ENCODE measurements around the gene HLA-DPB1. TPM values are rescaled to one million over a fixed set of nuclear protein-coding genes. Genes with fewer than 3 reads are reported as not detected.
A peak's percentile ranks its signal among the peaks of the same experiment; 100 is the strongest.

The HLA-DPB1 gene
- total RNA-seq, 2 experiments from 2014 or later = 29.0 to 31.7 TPM

GRCh38 chr6:33052627-33053026 lies 23.2 kb upstream of the HLA-DPB1 start:
- Mint-ChIP-seq H3K4me3 (no peak overlapping the region), H3K36me3 (ENCODE audit: low read depth) (no peaks in the 10 kb centered on the region), H3K27me3 (peaks cover 35% of the 10 kb centered on the region), H3K27ac (no peak overlapping the region), H3K4me1 (ENCODE audit: low read depth) (peaks cover 8% of the 10 kb centered on the region), H3K9me3 (no peaks in the 10 kb centered on the region)
- Histone ChIP-seq H3K27me3 (ENCODE audit: control insufficient read depth in 1 of 2, insufficient read depth in 2 of 2, low read length in 2 of 2) (peaks cover 5% of the 10 kb centered on the region in 2 experiments), H3K36me3 (ENCODE audit: insufficient read depth, low read length) (no peaks in the 10 kb centered on the region), H3K4me1 (ENCODE audit: insufficient read depth, low read length) (no peaks in the 10 kb centered on the region), H3K27ac (ENCODE audit: low read depth in 1 of 2, low read length in 2 of 2) (no peak overlapping the region), H3K4me3 (ENCODE audit: low read length) (no peak overlapping the region), H3K9me3 (ENCODE audit: control insufficient read depth in 1 of 2, insufficient read depth in 1 of 2, low read length in 2 of 2) (no peaks in the 10 kb centered on the region)
- no peak for TF ChIP-seq CTCF (IDR thresholded peaks at IDR 0.05)
- ATAC-seq (ENCODE audit: poor library complexity) = no peak
- intact Hi-C loops (cut with DNase I, micrococcal nuclease) = no loop called here
- ChIA-PET CTCF (no interaction called here), POLR2A (no interaction called here)
- no peak for DNase-seq

DNA sequence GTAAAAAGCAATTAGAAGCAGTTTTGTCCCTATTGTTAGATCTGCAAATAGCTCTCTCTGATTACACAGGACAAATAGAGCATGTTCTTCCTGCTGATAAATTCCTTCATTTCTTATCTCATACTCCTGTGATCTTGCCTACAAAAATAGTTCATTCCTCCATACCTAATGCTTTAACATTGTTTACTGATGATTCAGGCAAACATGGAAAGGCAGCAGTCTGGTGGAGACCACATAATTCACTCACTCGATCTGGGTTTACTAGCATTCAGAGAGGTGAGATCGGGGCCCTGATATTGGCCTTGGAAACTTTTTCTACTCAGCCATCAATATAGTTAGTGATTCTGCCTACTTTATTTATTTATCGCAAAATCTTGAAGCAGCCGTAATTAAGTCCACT lies 22.6 kb upstream of the HLA-DPB1 start:
- H3K36me3 Mint-ChIP-seq (ENCODE audit: low read depth) = no peaks in the 10 kb centered on the region

GRCh38 chr6:33057222-33058150 lies 18.3 kb upstream of the HLA-DPB1 start:
- no peak for TF ChIP-seq CTCF (IDR thresholded peaks at IDR 0.05)
- intact Hi-C loops (cut with DNase I, micrococcal nuclease) = no loop called here
- Histone ChIP-seq H3K4me1 (ENCODE audit: insufficient read depth, low read length) (no peaks in the 10 kb centered on the region), H3K27me3 (ENCODE audit: control insufficient read depth in 1 of 2, insufficient read depth in 2 of 2, low read length in 2 of 2) (no peaks in the 10 kb centered on the region), H3K36me3 (ENCODE audit: insufficient read depth, low read length) (no peaks in the 10 kb centered on the region), H3K27ac (ENCODE audit: low read depth in 1 of 2, low read length in 2 of 2) (no peak overlapping the region), H3K9me3 (ENCODE audit: control insufficient read depth in 1 of 2, insufficient read depth in 1 of 2, low read length in 2 of 2) (no peaks in the 10 kb centered on the region), H3K4me3 (ENCODE audit: low read length) (no peak overlapping the region)
- Mint-ChIP-seq H3K4me1 (ENCODE audit: low read depth) (peaks cover 11% of the 10 kb centered on the region), H3K27ac (no peak overlapping the region), H3K27me3 (peaks cover 4% of the 10 kb centered on the region), H3K9me3 (no peaks in the 10 kb centered on the region), H3K4me3 (no peak overlapping the region), H3K36me3 (ENCODE audit: low read depth) (no peaks in the 10 kb centered on the region)
- ChIA-PET POLR2A (interaction anchor here (0.6 kb wide), 1 partner anchor 18 kb away, joined by 3 read pairs; the partner anchor contains the start of gene HLA-DPB1), CTCF (no interaction called here)
- ATAC-seq (ENCODE audit: poor library complexity) (no peak), DNase-seq (peak in 1 of 14 experiments; percentile 31)

More for the DNA sequence above, 22.6 kb upstream of the HLA-DPB1 start:
- Mint-ChIP-seq H3K27ac (no peak overlapping the region), H3K27me3 (peaks cover 29% of the 10 kb centered on the region), H3K4me1 (ENCODE audit: low read depth) (peaks cover 11% of the 10 kb centered on the region), H3K4me3 (no peak overlapping the region), H3K9me3 (no peaks in the 10 kb centered on the region)
- H3K27me3 ChIP-seq (ENCODE audit: control insufficient read depth in 1 of 2, insufficient read depth in 2 of 2, low read length in 2 of 2) = peaks cover 5% of the 10 kb centered on the region in 2 experiments
- no peaks in the 10 kb centered on the region for H3K4me1 ChIP-seq (ENCODE audit: insufficient read depth, low read length)
- no peak overlapping the region for H3K4me3 ChIP-seq (ENCODE audit: low read length)
- ChIA-PET POLR2A (no interaction called here), CTCF (no interaction called here)
- DNase-seq (no peak), ATAC-seq (ENCODE audit: poor library complexity) (no peak)
- H3K9me3 ChIP-seq (ENCODE audit: control insufficient read depth in 1 of 2, insufficient read depth in 1 of 2, low read length in 2 of 2) = no peaks in the 10 kb centered on the region
- intact Hi-C loops (cut with DNase I, micrococcal nuclease) = no loop called here
- no peaks in the 10 kb centered on the region for H3K36me3 ChIP-seq (ENCODE audit: insufficient read depth, low read length)
- H3K27ac ChIP-seq (ENCODE audit: low read depth in 1 of 2, low read length in 2 of 2) = no peak overlapping the region
- TF ChIP-seq CTCF (IDR thresholded peaks at IDR 0.05) = no peak

Data from CD4-positive, alpha-beta T cell (primary cell).